HG03432 (cell line): ENCODE measurements around the gene DDA1.
"Not testable (repeated sequence)": the region's sequence is repeated elsewhere in the genome, so short reads cannot be mapped to it uniquely, and the experiment has no call there.

Source experiments
- ATAC-seq: cut with Tn5 transposase; IDR thresholded peaks from one replicate; pipeline ENCODE4 v1.9.1; 2021; ENCODE audit warnings: mild to moderate bottlenecking, moderate library complexity; ENCODE audit not compliant: unreplicated experiment

Gene DDA1

GRCh38 chr19:17286752-17287151 lies 22.6 kb upstream of the DDA1 start:
- no peak for ATAC-seq

- no peak for ATAC-seq
Observed at GRCh38 chr19:17289489-17289888, 19.9 kb upstream of the DDA1 start.

GRCh38 chr19:17292301-17293074 lies 16.9 kb upstream of the DDA1 start:
- ATAC-seq, result peak; percentile 87

- ATAC-seq, result no peak
Observed at GRCh38 chr19:17293605-17294004, 15.8 kb upstream of the DDA1 start.

- ATAC-seq, result no peak
Observed at GRCh38 chr19:17294051-17294891, 15.1 kb upstream of the DDA1 start.

GRCh38 chr19:17295551-17295950 lies 13.8 kb upstream of the DDA1 start:
- not testable (repeated sequence) for ATAC-seq

GRCh38 chr19:17296273-17296672 lies 13.1 kb upstream of the DDA1 start:
- no peak for ATAC-seq

GRCh38 chr19:17296976-17297375 lies 12.4 kb upstream of the DDA1 start:
- no peak for ATAC-seq

GRCh38 chr19:17300992-17301619 lies 8.3 kb upstream of the DDA1 start:
- ATAC-seq, result no peak

GRCh38 chr19:17302391-17303166 lies 6.8 kb upstream of the DDA1 start:
- no peak for ATAC-seq

GRCh38 chr19:17303167-17303939 lies 6.0 kb upstream of the DDA1 start, which contains the start of gene ABHD8:
Gene ABHD8, minus strand, starts transcription at chr19:17303425. Its CDS starts 1,809 bp downstream, at chr19:17301616.
- peak; percentile 58 for ATAC-seq

- no peak for ATAC-seq
Observed at GRCh38 chr19:17303940-17304267, 5.5 kb upstream of the DDA1 start.

GRCh38 chr19:17304386-17305215 lies 4.8 kb upstream of the DDA1 start:
- ATAC-seq, result no peak

- ATAC-seq, result no peak
Observed at GRCh38 chr19:17305216-17305516, 4.2 kb upstream of the DDA1 start.

GRCh38 chr19:17305517-17306284 lies 3.7 kb upstream of the DDA1 start, which contains the start of gene MRPL34:
Gene MRPL34, plus strand, starts transcription at chr19:17305872. Its CDS starts 21 bp downstream, at chr19:17305893.
- peak; percentile 65 for ATAC-seq

- ATAC-seq, result no peak
Observed at GRCh38 chr19:17306285-17306714, 3.1 kb upstream of the DDA1 start.

- no peak for ATAC-seq
Observed at GRCh38 chr19:17307876-17308377, 1.4 kb upstream of the DDA1 start.

GRCh38 chr19:17309965-17310461 lies 650 bp downstream of the DDA1 start:
- no peak for ATAC-seq
